GM21528 (cell line): Measurements from ENCODE around the gene NAV2.

Source experiments
- ATAC-seq: cut with Tn5 transposase; IDR thresholded peaks from one replicate; pipeline ENCODE4 v1.9.1; 2021; ENCODE audit warnings: mild to moderate bottlenecking, moderate library complexity; ENCODE audit not compliant: unreplicated experiment, low FRiP score

The NAV2 gene

GRCh38 chr11:19771463-19771862, 58.8 kb downstream of the NAV2 start:
- ATAC-seq, result no peak

DNA sequence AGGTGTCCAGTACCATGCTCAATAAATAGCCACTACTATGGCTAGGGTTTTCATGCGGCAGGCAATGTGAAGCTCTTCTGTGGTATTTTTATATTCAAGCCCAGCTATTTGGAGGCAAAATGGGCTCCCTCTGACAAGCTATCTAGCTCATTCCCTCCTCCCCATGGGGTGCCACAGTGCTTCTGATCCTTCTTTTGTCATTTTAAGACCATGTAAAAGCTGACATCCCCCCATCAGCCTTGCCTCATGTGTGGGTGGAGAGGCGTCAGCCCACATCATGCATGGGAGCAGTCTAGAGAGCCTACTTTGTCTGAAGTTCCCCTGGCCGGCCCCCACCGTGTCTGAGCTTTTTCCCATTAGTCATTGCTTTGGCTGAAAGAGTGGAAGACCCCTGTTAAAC, 59.8 kb downstream of the NAV2 start:
- ATAC-seq, result no peak

- ATAC-seq, result no peak
Measured at GRCh38 chr11:19774329-19774728, 61.7 kb downstream of the NAV2 start.

GRCh38 chr11:19774817-19775580, 62.4 kb downstream of the NAV2 start:
- no peak for ATAC-seq

GRCh38 chr11:19775622-19776021, 63.0 kb downstream of the NAV2 start:
- no peak for ATAC-seq

DNA sequence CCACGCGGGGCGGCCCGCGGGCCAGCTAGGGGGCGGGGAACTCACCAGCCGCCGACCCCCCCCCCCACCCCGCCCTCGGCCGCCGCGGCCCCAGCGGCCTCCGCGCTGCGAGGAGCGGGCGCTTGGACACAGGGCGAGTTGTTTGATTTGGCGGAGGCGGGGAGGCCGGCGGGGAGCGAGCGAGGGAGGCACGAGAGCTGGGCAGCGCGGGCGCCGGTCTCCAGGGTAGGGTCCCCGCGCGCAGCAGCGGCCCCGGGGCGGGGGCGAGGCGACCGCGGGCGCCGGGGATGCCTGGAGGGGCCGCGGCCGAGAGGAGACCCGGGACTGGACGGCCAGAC, 64.4 kb downstream of the NAV2 start:
- ATAC-seq, result peak; percentile 14

DNA sequence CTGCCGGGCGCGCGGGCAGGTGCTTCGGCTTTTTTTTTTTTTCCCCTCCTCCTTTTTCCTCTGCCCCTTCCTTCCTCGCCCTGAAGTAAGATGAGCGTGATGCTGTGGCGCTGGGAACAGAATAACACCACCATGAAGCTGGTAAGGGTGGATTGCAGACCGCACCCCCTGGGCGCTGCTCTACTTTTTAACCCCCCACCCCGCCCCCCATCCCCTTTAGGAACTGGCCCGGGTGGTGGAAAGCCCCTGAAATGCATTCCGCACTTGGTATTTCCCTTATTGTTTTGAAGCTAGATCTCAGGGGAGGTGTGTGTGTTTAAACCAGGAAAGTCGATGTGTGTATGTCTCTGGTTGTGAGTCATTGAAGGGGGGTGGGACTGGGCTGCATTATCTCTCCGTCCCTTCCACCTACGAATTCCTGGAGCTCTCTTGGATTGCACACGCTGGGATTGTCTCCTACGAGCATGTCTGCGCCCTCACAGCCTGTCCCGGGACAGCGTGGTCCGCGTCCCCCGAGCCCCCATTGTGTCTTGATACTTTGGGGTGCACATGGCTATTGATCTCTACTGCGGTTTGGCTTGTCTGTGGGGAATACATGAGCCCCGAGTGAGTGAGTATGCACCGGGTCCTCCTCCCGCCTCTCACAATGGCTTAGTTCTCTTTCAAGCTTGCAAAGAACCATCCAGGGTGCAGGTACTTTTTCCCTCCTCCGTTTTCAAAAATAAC, 64.9 kb downstream of the NAV2 start:
- ATAC-seq, result peak; percentile 86

GRCh38 chr11:19779740-19780139, 67.1 kb downstream of the NAV2 start:
- no peak for ATAC-seq

DNA sequence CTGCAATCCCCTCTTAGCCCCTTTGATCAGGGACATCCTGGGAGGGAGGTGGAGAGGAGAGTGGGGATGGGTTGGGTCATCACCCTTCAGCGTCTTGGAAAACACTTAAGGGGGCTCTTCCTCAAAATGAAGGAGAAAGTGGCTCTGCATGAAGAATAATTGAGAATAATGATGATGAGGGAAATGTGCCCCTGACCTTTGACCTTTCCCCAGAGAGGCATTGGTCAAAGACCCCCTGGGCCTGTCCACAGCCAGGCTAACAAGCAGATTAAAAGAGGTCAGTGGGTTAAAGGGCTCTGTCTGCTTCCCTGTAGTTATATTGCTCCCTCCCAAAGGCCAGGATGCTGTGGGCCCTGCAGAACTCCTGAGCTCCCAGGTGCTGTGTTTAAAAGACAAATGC, 68.7 kb downstream of the NAV2 start:
- no peak for ATAC-seq

DNA sequence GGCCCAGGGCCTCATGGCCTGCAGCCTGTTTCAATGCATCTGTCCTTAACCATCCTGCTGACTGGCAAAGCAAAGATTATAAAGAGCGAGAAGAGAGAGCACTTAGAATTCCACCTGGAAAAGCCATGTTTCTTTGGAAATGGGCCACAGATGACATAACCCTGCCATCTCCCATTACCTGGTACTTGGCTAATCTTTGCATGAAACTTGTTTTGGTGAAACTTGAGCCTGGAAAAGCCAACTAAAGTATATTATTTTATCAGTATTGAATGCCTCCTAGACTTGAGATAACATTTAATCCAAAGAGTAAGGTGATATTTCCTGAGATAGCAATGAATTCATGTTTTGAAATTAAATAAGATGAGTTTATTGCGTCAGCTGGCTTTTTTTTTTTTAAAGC, 72.6 kb downstream of the NAV2 start:
- no peak for ATAC-seq

GRCh38 chr11:19786644-19787043, 74.0 kb downstream of the NAV2 start:
- no peak for ATAC-seq

GRCh38 chr11:19788435-19788834, 75.8 kb downstream of the NAV2 start:
- ATAC-seq, result no peak

- no peak for ATAC-seq
Measured at GRCh38 chr11:19789245-19789644, 76.6 kb downstream of the NAV2 start.

DNA sequence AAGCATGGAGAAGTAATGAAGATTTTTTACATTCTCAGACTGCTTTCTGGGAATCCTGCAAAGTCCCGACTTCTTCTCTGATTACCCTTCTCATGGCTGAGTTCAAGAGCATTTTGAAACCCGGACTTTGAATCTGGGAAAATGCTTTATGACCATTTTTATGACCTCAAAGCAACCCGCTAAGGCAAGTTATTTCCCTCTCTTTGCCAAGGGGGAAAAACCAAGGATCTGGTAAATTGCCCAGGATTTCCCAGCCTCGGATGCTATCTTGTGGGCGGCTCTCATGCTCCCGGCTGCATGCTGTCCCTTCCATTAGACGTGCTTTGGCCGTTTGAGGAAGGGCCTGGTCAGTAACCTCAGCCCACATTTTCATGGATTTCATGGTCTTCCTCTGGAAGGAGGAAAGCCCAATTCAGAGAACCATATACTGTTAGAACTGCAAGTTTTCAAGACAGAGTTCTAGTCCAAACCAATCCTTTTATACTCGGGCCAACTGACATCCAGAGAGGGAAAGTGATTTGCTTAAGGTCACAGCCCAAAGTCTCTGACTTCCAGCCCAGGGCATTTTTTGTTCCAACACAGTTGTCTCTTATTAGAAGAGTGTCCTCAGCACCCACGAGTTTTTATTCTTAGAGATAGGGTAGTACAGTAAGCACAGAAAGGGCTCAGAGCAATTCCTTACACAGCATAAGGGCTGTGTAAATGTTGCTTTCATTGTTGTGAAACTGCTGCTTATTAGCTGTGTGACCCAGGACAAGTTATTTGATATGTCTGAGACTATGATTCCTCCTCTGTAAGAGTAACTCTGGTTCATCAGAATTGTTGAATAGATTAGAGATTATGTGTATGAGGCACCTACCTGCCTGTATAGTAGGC, 77.4 kb downstream of the NAV2 start:
- ATAC-seq, result no peak

GRCh38 chr11:19790831-19791552, 78.4 kb downstream of the NAV2 start:
- no peak for ATAC-seq

DNA sequence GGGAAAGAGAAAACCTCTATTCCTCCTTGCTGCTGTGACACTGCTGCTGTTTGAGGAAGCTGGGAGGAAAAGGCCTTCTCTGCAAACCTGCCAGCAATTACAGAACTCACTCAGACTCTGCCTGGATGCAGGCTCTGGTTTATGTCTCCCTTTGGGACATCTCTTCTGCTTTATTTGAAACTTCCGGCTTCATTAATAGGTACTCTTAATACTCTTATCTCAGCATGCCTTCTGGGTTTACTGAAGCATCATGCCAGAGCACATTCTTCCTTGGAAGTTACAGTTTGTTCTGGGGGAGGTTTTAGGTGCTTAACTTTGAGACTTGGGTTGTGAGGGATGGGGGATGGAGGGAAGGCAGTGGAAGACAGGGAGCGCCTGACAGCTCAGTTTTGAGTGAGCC, 79.9 kb downstream of the NAV2 start:
- no peak for ATAC-seq

DNA sequence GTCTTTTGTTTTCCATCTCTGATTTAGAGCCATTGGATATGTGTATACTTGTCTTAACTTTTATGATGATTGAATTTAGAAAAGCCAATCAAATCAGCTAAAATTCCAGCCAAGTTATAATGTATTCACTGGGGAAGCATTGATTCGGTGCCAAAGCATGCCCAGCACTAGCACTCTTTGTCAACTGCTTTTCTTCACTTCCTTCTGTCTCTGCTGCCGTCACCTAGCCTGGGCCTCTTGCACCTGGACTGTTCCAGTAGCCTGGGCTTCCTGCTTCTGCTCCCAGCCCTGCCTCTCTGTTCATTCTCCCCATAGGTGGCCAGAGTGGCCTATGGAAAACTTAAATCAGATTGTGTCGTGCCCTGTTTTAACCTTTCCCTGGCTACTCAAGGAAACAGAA, 80.7 kb downstream of the NAV2 start:
- ATAC-seq, result no peak

DNA sequence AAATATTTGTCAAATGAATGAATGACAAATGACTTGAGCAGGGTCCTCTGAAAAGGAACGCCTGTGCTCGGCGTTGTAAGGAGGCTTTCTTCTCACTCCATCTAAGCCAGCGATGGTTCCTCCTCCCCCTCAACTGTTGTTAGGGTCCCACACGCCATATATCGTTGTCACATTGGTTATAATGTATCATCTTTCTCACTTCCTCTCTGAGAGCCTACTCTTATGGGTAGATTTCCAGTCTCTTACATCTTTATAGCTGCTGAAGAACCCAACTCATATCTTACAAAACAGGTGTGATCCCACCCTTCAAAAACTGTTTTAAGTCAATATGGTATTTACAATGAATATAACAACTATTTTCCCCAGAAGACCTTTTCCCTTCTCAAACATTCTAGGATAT, 81.5 kb downstream of the NAV2 start:
- ATAC-seq, result no peak

DNA sequence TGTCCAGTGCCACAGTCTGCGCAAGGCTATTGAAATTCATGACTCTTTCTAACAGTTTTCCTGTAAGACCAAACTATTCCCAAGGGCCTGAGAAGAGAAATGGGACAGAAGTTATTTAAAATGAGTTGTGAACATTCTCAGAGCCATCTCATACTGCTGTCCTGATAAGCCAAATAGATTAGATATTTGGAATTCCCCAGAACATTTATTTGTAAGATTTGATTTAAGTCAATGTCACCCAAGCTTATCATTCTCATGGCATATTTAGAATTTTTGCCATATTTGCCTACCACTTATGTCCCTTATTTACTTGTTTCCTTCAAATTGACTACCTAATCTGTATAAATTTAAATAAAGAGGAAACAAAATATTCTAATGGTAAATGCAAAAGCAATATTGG, 82.4 kb downstream of the NAV2 start:
- no peak for ATAC-seq

DNA sequence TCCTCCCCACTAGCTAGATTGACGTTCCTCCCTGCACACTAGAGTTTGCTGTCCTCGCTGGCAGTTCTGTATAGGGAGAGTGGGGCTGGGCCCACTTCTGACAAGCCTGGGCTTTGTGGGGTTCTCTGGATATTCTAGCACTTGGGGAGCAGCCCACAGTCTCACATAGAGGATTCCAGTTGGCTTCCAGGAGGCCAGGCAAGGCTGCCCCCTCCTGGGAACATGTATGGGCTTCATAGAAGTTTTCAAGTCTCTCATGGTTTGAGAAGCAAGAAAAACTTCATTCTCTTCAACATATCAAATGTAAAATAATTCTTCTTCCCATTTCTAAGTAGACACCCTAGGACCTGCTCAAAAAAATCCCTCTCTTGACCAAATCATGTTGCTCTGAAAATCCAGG, 87.5 kb downstream of the NAV2 start:
- no peak for ATAC-seq
